NCI-H69 (cell line): ENCODE results near the gene MYH10.

ENCODE experiments used
- DNase-seq: peaks from one replicate; lab custom pipeline; 2025; lab: John Stamatoyannopoulos, UW

Gene MYH10

DNA sequence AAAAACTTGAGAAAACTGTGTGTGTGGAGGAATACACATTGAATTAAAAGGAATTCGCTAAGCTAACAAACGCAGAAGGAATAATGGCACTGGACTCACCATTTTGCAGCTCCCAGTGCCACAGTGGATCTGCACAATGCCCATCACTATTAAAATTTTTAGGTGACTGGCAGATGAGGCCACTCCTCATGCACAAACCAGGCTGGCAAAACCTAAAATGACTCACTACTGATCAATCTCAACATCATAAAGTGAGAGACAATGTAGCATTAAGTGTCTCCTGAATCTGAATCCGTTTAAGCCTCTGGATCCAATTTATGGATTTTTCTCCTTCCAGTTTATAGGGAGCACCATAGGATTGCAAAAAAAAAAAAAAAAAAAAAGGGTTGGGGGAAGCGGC lies 20.6 kb downstream of the MYH10 start:
- no peak for DNase-seq

DNA sequence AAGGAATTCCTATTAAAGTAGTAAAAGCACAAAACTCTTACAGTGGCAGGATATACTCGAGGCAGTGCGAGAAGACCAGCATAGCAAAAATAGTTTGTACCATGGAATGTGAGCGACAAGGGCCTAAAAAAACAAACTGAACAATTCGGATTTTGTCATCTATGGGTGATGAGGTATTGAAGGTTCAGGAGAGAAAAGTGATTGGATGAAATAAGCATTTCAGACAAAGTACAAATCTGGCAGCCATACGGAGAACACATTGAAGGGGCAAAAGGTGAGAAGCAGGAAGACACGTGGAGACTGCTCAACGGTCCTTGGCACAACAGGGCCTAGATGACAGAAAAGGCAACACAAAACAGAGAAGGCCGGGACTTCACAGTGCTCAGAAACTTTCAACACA lies 22.5 kb downstream of the MYH10 start:
- DNase-seq = no peak

DNA sequence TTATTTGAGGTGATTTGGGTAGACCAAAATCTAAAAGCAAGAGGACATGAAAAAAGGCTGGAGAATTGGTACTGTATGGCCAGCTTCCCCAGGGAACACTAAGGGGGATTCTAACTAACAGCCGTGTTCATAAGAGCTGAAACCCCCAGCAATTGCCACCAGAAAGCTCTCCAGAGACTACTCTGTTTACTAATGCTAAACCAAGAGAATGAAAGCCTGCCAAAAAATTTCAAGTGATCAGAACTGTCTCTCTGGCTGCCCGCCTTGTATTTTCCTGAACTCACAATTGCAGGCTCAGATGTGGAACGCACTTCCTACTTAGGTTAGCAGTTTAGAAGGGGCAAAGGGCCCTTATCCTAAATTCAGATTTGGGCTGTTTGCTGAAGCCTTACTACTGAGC lies 24.1 kb downstream of the MYH10 start:
- peak; percentile 31 for DNase-seq

DNA sequence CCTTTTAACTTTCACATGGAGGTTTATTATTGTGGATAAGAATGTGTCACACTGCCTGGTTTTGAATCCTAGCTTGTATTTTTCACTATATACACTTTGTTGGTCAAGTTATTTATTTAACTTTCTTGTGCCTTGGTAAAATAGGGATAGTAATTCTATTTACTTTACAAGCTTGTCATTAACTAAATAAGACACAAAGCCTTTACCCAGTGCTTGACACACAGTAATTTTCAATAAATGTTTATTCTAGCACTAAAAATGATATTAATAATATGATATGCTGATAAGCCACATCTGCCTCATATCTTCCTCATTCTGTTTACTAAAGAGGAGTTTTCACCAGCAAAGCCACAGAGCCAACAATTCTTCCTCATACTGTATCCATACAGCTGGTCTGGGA lies 27.8 kb downstream of the MYH10 start:
- no peak for DNase-seq

DNA sequence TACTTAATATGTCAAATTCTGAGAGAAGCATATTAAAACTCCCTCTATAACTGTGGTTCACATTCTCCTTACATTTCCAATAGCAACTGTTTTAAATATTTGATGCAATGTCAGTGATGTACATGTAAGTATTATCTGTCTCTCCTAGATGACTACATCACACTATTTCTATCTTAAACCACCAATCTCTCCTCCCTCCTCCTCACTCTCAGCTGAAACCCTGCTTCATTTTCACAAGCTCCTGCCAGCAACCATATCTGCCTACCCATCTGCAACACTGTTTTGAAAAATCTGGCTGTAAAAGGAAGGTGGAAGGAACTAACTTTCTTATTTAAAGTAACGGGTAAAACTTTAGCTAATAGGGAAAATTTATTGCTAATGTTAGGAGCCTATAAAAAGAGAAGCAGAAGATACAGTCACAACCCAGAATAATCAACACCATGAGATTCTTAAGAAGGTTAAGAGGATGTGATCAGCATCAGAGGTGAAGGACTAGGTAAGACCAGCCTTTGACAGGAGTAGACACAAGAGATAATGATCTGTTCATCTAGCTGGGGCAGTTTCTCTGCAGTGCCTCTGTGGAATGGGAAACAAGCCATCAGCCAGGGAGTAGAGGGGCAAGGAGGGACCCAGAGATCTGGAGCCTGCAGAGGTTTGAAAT lies 31.0 kb downstream of the MYH10 start:
- no peak for DNase-seq

DNA sequence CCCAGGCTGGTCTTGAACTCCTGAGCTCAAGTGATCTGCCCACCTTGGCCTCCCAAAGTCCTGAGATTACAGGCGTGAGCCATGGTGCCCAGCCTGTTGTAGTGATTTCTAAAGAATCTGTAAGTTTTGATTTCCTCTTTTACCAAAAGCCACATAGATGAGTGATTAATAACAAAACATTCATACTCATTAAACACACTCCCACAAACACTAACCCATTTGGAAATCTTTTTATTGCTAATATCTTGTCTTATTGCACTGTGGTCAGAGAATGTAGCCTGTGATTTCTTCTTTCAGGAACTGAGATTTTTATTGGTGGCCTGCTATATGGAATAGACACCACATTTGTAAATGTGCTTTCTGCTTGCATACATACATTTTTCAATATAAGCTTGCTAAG lies 31.6 kb downstream of the MYH10 start:
- no peak for DNase-seq

DNA sequence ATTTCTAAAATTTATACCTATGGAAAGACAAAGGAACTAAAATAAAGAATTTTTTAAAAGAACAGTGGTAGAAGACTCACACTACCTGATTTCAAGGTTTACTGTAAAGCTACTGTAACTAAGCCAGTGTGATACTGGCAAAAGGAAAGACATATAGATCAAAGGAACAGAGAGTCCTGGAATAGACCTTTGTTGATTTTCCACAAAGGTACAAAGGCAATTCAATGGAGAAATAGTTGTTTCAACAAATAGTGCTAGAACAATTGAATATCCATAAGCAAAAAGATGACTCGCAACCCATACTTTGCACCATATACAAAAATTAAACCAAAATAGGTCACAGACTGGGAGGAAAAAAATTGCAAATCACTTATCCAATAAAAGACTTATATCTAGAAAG lies 36.7 kb downstream of the MYH10 start:
- no peak for DNase-seq

DNA sequence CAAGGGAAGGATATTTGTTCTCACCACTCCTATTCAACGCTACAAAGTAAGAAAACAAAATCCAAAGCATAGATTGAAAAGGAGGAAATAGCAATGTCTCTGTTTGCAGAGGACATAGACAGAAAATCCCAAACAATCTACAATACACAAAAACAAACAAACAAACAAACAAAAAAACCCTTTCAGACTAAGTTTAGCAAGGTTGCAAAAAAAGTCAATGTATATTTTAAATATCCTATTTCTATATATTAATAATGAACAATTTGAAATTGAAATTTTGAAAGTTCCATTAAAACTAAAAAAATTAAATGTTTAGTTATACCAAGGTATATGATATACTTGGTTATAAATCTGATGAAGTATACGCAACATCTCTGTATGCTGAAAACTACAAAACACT lies 37.2 kb downstream of the MYH10 start:
- DNase-seq = no peak

DNA sequence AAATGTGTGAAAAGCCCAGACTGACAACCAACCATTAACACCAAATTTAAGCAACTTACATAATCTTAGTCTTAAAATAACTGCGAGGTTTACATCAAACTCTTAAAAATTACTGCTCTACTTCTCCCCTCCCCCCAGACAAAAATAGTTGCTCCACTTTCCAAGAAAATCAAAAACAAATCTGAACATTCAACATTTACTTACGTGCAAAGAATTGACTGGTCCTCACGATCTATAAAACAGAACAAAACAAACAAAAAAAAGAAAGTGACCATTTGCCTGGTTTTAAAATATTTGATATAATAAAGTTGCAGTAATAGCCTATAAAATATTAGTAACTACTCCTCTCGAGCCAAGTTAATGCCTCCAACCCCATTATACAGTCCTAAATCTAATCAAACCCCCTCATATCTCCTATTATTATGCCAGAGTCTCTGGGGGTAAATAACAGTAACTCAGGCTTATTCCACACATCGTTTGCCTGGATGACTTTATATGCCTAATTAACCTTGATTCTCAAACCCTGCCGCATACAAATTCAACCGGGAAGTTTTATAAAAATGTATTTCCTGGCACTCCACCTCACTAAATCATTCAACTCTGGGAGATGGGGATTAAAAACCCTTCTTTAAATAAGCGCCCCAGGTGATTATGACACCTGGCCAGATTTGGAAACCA lies 41.5 kb downstream of the MYH10 start:
- peak; percentile 0 for DNase-seq

DNA sequence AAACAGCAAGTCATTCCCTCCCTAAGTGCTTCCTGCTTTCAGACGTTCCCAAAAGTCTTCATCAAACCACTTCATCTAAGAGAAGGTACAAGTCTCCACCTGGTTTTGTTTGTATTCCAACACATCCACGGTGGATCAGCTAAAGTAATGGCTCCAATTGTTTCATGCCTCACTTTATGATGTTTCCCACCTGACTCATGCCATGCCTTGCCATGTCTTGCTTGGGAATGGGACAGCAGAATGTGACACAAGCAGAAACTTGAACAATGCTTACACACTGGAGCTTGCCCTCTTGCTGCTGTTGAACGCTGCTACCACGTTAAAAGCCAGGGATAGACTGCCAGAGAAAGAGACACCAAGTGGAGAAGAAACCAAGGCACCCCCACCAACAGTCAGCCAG lies 43.8 kb downstream of the MYH10 start:
- DNase-seq = no peak

DNA sequence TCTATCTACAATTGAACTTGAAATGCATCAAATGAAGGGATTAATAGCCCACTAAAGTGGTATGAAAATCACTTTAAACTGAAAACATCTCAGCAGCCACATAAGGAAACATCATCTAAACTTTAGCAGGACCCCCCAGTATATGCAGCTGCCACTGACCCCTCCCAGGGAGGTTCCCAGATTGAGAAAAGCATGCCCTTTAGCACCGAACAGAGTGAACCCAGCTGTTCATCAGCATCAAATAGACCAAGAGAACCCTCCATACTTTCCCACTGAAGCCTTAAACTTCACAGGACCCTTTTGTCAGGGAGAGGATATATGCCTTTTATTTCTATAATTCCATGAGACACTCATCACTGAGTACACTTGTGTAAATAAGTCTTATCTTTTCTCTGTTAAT lies 44.6 kb downstream of the MYH10 start:
- no peak for DNase-seq

DNA sequence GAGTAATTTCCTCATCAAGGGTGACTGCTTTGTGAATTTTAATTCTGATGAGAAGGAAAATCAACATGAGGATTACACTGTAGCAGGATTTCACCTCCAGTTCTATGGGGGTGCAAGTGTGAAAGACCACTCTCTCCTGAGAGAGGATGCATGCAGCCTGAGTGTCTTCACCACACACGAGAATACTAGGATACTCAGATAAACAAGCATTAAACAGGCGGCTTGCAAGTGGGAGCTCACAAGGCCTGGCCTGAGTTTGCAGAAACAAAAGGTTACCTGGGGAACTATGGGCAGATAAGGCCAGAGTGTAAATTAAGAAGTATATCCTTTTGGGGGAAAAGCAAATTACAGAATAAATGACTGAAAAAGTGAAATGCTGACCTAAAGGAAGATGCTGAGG lies 46.6 kb downstream of the MYH10 start:
- DNase-seq = no peak

DNA sequence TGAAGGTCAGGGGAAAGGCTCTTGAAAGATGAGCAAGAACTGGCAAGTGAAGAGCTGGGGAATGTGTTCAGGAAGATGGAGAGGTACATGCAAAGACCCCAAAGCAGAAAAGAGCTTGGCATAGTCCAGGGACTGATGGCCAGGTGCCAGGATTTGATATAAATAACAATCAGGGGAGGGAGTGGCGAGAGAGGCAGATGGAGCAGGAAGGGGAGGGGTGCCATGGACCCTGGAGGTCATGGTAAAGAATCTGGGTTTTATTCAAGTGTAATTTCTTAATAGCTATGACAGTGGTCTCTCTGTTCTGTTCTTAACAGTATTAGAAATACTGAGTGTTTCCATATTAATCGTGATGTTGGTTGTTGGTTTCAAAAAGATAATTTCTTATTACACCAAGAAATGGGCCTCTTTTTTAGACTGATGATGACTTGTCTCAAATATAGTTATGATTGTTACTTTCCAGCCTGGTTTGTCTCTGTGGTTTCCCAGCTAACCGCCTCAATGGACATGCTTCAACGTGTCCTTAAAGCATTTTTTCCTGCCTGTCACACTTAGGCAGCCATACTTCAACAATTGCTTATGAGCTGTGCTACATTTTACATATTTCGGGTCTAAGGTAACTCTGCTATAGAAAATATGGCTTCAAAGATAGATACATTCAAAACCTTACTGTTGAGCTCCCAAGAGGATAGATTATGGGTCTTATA lies 49.4 kb downstream of the MYH10 start:
- peak; percentile 50 for DNase-seq

DNA sequence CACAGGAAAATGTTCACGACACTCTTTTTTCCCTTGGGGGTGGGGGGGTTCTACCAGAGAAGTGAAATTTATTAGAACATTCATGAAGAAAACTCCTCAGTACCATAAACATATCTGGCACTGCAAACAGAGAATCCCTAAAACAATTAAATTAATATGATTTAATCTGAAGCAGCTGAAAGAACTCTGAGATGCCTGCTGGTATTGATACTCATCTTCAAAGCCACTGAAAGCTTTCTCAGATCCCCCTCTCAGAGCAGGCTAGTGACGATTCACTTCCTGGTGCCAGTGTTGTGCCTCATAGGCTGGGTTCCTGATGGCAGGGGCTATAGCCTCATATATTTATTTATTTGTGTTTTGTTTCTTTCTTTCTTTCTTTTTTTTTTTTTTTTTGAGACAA lies 52.7 kb downstream of the MYH10 start:
- DNase-seq = no peak

DNA sequence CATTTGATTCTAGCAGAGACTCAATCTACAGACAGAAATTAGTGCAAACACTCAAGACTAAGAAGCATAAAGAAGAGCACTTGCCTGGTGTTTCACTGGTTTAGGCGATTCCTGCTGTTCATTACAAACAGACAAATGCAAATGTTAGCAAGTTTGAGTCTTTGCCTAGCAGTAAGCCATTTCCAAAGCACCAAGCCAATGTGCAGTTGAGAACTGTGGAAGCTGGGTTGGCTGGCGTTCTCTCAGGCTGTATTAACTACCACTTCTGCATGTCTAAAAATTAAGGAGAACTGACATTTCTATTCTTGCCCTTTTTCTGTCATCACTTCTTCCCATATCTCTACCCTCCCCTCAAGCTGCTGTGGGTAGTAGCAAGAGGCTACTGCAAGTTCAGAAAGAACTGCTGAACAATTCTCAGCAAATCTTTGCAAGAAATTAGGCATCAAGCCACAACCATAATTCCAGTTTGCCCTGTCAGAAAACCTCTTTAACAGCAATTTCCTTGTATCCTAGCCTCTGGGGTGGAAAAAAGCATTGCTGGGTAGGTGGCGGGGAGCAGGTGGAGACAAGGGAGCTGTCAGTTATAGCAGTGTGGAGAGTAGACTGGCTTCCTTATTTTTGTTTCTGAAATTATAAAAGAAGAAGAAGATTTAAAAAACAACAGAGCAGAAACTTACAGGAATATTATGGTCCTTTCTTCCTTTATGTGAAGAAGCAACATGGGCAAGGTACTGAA lies 53.8 kb downstream of the MYH10 start:
- no peak for DNase-seq

DNA sequence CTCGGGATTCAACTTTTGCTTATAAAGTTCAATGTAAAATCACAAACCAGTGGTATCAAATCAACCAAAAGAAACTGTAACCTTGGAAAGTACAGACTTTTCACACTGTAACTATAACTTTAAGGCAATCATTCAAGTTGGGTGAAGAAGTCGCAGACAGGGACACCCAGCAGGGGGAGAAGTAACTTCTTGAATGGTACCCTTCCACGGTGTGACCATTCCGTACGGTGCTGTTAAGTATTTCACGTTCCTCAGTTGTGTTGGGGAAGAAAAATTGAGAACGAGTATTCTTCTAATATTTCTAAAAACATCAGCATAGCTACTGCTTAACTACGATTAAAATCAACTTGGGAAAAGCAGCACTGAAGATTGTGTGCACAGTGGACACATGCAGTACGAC lies 55.8 kb downstream of the MYH10 start:
- DNase-seq = no peak

DNA sequence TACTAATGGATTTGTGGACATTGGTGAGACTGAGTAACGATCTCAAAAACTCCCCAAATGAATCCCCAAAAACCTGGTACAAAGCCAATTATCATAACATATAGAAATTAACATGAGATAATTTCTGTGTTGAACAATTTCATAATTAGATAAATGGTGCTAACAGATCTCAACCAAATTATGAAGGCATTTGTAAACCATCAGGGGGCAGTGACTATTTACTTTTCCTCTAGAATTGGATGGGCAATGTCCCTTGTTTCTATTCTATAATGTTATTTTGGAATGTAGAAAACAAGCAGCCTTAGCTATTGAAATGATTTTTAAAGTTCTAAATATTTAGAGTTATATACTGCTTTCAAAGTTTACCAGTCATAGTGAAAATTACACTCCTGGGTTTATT lies 57.8 kb downstream of the MYH10 start:
- no peak for DNase-seq

DNA sequence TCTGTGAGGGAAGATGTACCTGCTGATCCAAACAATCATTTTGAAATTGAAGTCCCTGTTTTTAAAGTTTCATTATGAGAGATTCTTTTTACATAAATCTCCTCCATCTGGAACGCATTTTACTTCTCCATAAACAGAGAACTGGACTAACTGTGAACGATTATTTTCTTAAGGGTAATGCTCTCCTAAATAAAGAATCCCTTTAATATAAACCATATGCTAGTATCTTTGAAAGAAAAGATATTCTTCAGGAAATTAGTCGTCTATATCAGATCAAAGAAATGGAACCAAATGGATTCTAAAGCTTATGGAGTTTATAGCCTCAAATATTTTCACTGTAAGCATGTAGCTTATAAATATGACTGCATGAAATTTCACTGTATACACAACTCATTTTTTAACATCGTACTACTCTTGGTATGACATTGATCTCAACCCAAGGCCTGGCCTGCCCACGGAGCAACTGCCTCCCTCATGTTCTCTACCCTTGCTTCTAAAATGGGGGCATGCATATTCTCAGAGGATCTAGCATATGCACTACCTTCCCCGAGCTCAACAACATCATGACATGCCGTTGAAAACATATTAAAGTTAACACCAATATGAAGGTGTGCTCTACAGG lies 66.4 kb downstream of the MYH10 start:
- no peak for DNase-seq

DNA sequence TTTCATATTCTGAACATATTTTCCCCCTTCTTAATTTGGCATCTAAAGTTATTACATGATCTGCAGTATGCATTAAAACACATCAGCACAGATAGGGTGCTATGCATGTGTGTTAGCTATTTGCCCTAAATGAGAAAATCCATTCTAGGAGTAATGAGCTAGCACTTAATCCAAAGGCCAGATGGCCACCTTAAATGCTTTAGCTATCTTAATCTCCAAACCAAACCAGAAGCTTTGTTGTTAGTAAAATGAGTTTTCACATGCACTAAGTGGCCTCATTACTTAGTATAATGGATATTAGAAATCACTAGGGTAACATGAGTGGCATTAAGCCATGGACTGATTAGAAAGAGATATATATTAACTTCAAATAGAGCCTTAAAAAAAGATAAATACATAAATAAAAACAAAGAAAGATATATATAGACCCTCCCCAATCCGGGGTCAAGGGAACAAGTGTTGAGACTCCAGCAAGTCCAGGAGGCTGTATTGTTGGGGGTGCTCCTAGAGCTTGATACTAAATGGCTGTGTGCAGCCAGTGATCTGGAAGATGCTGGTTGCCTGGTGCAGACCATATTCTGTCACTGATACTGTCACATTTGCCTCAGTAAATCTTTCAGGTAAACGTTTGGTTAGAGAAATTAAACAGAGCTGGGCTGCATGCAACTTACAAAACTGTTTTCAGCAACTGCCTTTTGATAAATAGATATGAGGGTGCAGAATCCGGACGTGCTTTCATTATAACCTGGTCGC lies 67.3 kb downstream of the MYH10 start:
- peak; percentile 26 for DNase-seq

DNA sequence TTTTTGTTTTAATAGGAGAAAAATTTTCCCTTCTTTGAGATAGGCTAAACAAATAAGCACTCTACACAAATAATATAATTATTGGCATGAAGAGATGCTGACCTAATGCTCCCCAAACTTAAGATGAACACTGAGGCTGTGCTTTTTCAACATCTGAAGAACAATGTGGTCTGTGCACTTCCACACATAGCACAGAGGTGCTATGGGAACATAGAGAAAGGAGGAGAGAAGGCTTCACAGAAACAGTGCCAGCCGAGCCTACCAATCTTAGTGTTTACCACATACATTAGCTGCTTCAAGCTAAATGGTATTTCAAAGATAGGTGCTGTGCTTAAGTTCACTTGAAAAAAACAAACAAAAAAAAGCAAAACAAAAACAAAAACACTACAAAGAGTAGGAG lies 72.4 kb downstream of the MYH10 start:
- DNase-seq = no peak

DNA sequence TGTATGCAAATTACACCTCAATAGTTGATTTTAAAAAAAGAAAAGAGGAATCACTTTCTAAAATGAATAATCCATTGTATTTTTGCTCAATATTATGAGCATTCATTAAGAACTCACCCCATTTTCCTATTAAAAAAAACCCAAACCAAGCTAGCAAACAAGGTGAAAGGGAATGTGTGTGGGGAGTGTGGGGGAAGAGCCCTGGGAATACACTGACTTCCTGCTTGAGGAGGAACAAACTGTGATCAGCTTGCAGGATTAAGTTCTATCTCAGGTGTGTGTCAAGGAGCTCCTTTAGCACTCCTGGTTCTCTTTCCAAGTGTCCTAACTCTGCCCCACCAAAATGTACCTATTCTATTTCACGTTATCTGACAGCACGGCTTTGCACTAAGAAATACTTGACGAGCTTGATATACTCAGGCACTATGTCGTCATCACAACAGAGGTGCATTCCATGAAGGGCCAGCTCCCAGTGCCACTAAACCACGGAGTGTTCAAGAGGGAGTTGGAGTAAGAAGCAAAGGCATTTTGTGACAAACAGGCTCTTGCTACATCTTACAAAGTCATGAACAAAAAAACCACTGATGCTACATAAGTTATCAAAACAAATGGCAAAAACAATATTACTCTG lies 73.2 kb downstream of the MYH10 start:
- no peak for DNase-seq
